HEK293 (cell line): ENCODE measurements around the gene ACER3.

Source experiments
- MEIS1 ChIP-seq: sonication (generic); formaldehyde crosslinking; IDR thresholded peaks from 2 replicates; pipeline ENCODE4 v1.8.1; 2022; ENCODE audit warnings: missing genetic modification reagents, mild to moderate bottlenecking, borderline replicate concordance
- REPIN1 ChIP-seq: fragments of 450-650 bp; formaldehyde crosslinking; IDR thresholded peaks from 2 replicates; pipeline ENCODE4 v1.5.1; 2017; ENCODE audit warnings: missing biosample characterization, missing genetic modification characterization, low read depth
- SP3 ChIP-seq: fragments of 450-650 bp; formaldehyde crosslinking; IDR thresholded peaks from 2 replicates; pipeline ENCODE4 v1.5.1; 2016; ENCODE audit warnings: missing biosample characterization, missing genetic modification characterization
- YY1 ChIP-seq: fragments of 450-650 bp; formaldehyde crosslinking; IDR thresholded peaks from 2 replicates; pipeline ENCODE4 v1.5.1; 2018; ENCODE audit warnings: missing biosample characterization, missing genetic modification characterization
- ZBTB20 ChIP-seq: fragments of 450-650 bp; formaldehyde crosslinking; IDR thresholded peaks from 2 replicates; pipeline ENCODE4 v1.5.1; 2016; ENCODE audit warnings: missing biosample characterization, missing genetic modification characterization
- ZBTB26 ChIP-seq: fragments of 450-650 bp; formaldehyde crosslinking; optimal IDR thresholded peaks from 2 replicates; pipeline ENCODE3; 2016; ENCODE audit warnings: missing biosample characterization, mild to moderate bottlenecking, missing genetic modification characterization
- ZFHX2 ChIP-seq: fragments of 450-650 bp; formaldehyde crosslinking; conservative IDR thresholded peaks from 2 replicates; pipeline ENCODE4 v1.5.1; 2016; ENCODE audit warnings: missing biosample characterization, missing genetic modification characterization
- ZNF133 ChIP-seq: fragments of 450-650 bp; formaldehyde crosslinking; IDR thresholded peaks from 2 replicates; pipeline ENCODE4 v1.5.1; 2016; ENCODE audit warnings: missing biosample characterization, missing genetic modification characterization
- ZNF394 ChIP-seq: fragments of 450-650 bp; formaldehyde crosslinking; IDR thresholded peaks from 2 replicates; pipeline ENCODE4 v1.5.1; 2016; ENCODE audit warnings: missing biosample characterization, missing genetic modification characterization, mild to moderate bottlenecking, moderate library complexity, borderline replicate concordance
- ZNF785 ChIP-seq: fragments of 450-650 bp; formaldehyde crosslinking; IDR thresholded peaks from 2 replicates; pipeline ENCODE4 v1.5.1; 2016; ENCODE audit warnings: missing biosample characterization, missing genetic modification characterization
- TF ChIP-seq, protein P1 (sequence below): fragments of 450-650 bp; formaldehyde crosslinking; IDR thresholded peaks from 2 replicates; pipeline ENCODE4 v1.5.1; 2016; ENCODE audit warnings: missing biosample characterization, missing genetic modification characterization
- TF ChIP-seq, protein P2 (sequence below): fragments of 450-650 bp; formaldehyde crosslinking; IDR thresholded peaks from 2 replicates; pipeline ENCODE4 v1.5.1; 2016; ENCODE audit warnings: missing biosample characterization, missing genetic modification characterization
- TF ChIP-seq, protein P3 (sequence below): fragments of 450-650 bp; formaldehyde crosslinking; IDR thresholded peaks from 2 replicates; pipeline ENCODE4 v1.5.1; 2016; ENCODE audit warnings: missing biosample characterization, missing genetic modification characterization
- TF ChIP-seq, protein P4 (sequence below): fragments of 450-650 bp; formaldehyde crosslinking; IDR thresholded peaks from 2 replicates; pipeline ENCODE4 v1.5.1; 2016; ENCODE audit warnings: missing biosample characterization, missing genetic modification characterization, low read depth

DNA sequence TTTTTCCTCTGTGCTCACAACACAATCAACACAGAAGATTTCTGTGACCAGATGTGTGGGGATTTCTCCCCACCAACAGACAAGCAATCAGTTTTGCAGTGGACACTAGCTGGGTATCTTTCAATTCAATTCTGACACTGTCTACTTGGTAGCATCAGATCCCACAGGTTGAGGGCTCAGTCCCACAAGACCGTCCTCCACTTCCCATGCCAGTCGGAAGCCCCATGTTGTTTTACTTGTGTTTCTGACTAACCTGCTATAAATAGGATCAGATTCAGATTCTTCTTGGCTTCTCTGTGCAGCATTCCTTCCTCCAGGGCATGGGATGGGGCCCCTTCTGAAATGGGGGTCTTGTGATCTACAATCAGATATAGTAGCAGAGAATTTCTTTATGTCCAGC lies 19.6 kb downstream of the ACER3 start:
- TF ChIP-seq, protein P1, sequence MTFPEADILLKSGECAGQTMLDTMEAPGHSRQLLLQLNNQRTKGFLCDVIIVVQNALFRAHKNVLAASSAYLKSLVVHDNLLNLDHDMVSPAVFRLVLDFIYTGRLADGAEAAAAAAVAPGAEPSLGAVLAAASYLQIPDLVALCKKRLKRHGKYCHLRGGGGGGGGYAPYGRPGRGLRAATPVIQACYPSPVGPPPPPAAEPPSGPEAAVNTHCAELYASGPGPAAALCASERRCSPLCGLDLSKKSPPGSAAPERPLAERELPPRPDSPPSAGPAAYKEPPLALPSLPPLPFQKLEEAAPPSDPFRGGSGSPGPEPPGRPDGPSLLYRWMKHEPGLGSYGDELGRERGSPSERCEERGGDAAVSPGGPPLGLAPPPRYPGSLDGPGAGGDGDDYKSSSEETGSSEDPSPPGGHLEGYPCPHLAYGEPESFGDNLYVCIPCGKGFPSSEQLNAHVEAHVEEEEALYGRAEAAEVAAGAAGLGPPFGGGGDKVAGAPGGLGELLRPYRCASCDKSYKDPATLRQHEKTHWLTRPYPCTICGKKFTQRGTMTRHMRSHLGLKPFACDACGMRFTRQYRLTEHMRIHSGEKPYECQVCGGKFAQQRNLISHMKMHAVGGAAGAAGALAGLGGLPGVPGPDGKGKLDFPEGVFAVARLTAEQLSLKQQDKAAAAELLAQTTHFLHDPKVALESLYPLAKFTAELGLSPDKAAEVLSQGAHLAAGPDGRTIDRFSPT (tag by site-specific recombination): no peak
- TF ChIP-seq REPIN1 (tag by site-specific recombination) (no peak), ZNF785 (tag by site-specific recombination) (no peak), SP3 (tag by site-specific recombination) (no peak), YY1 (tag by site-specific recombination) (no peak), ZNF133 (tag by site-specific recombination) (no peak), ZNF394 (tag by site-specific recombination) (no peak), ZBTB26 (no peak), MEIS1 (CRISPR knock-in tag) (no peak), ZBTB20 (tag by site-specific recombination) (no peak), ZFHX2 (tag by site-specific recombination) (no peak)
- TF ChIP-seq, protein P2, sequence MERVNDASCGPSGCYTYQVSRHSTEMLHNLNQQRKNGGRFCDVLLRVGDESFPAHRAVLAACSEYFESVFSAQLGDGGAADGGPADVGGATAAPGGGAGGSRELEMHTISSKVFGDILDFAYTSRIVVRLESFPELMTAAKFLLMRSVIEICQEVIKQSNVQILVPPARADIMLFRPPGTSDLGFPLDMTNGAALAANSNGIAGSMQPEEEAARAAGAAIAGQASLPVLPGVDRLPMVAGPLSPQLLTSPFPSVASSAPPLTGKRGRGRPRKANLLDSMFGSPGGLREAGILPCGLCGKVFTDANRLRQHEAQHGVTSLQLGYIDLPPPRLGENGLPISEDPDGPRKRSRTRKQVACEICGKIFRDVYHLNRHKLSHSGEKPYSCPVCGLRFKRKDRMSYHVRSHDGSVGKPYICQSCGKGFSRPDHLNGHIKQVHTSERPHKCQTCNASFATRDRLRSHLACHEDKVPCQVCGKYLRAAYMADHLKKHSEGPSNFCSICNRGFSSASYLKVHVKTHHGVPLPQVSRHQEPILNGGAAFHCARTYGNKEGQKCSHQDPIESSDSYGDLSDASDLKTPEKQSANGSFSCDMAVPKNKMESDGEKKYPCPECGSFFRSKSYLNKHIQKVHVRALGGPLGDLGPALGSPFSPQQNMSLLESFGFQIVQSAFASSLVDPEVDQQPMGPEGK (tag by site-specific recombination): no peak
- TF ChIP-seq, protein P3, sequence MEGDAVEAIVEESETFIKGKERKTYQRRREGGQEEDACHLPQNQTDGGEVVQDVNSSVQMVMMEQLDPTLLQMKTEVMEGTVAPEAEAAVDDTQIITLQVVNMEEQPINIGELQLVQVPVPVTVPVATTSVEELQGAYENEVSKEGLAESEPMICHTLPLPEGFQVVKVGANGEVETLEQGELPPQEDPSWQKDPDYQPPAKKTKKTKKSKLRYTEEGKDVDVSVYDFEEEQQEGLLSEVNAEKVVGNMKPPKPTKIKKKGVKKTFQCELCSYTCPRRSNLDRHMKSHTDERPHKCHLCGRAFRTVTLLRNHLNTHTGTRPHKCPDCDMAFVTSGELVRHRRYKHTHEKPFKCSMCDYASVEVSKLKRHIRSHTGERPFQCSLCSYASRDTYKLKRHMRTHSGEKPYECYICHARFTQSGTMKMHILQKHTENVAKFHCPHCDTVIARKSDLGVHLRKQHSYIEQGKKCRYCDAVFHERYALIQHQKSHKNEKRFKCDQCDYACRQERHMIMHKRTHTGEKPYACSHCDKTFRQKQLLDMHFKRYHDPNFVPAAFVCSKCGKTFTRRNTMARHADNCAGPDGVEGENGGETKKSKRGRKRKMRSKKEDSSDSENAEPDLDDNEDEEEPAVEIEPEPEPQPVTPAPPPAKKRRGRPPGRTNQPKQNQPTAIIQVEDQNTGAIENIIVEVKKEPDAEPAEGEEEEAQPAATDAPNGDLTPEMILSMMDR: no peak
- TF ChIP-seq, protein P4, sequence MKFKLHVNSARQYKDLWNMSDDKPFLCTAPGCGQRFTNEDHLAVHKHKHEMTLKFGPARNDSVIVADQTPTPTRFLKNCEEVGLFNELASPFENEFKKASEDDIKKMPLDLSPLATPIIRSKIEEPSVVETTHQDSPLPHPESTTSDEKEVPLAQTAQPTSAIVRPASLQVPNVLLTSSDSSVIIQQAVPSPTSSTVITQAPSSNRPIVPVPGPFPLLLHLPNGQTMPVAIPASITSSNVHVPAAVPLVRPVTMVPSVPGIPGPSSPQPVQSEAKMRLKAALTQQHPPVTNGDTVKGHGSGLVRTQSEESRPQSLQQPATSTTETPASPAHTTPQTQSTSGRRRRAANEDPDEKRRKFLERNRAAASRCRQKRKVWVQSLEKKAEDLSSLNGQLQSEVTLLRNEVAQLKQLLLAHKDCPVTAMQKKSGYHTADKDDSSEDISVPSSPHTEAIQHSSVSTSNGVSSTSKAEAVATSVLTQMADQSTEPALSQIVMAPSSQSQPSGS (tag by site-specific recombination): no peak
